Activated T-helper 1 cell treated with anti-CD3 and anti-CD28 coated beads, Interleukin-2, amount 50 U/mL, for 16 hours (primary cell): Measurements from ENCODE around the gene TNNI2.
A peak's percentile ranks its signal among the peaks of the same experiment; 100 is the strongest.
"Not testable (repeated sequence)": the region's sequence is repeated elsewhere in the genome, so short reads cannot be mapped to it uniquely, and the experiment has no call there.

ENCODE experiments used
- DNase-seq, 2 donors: peaks; one replicate each; pipeline ENCODE4 v3.0.0-alpha.2; 2020; ENCODE audit warnings: low read depth in 1 of 2, low spot score in 1 of 2

Gene TNNI2

DNA sequence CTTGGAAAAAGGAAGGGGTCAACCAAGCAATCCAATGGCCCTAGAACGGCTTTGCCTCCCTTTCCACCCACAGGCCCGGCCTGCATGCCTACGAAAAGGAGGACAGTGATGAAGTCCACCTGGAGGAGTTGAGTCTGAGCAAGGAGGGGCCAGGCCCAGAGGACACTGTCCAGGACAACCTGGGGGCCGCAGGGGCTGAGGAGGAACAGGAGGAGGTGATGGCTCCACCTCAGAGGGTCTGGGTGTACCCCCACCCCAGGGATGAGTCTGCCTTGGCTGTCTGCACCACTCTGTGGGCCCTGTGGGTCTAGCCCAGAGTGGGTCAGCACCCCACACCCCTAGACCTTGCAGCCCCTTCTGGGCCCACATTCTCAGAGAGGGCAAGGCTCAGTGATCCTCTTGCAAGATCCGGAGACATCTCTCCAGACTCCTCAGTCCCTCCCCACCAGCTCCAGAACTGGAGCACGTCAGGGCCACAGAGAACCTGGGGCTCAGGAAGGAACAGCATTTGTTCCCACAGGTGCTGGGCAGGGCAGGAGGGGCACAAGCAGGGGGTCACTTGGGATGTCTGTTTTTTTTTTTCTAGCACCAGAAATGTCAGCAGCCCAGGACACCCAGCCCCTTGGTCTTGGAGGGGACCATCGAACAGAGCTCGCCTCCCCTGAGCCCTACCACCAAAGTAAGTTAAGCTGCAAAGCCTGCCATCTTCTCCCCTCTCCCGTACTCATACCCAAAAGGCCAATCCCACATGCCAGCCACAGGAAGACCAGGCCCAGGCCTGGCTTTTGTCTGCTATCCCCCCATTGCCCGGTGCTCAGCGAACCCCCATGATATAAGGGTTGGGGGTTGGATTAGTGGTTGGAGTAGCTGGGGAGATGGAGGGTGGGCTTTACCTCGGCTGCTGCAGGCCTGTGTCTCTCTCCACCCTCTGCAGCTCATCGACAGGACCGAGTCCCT is 44.8 kb downstream of the TNNI2 start:
- DNase-seq: no peak

DNA sequence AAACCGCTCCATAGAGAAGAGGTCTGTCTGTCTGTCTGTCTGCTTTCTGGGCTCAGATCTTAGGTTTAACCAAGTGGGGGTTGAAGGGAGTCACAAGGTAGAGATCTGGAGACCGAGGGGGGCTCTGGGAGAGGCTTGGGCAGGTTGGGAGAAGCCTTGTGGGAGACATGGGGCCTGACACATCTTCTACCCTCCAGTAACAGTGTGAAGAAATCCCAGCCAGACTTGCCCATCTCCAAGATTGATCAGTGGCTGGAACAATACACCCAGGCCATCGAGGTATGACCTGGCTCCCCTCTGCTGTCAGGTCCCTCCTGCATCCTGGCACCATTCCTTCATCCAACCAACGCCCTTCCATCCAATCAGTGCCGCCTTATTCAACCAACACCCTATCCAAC is 45.5 kb downstream of the TNNI2 start:
- DNase-seq: no peak

DNA sequence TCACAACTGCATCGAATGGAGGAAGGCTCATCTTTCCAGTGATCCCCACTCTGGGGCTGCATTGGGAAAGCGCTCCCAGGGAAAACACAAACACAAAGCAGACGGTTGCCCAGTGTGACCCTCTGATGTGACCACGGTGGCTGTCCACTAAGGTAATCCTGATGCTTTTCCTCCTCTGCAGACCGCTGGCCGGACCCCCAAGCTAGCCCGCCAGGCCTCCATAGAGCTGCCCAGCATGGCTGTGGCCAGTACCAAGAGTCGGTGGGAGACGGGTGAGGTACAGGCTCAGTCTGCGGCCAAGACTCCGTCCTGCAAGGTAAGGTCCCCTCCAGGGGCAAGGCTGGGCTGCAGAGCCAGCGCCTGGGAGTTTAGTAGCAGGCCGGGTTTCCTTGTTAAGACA is 47.8 kb downstream of the TNNI2 start:
- DNase-seq: not testable (repeated sequence)

DNA sequence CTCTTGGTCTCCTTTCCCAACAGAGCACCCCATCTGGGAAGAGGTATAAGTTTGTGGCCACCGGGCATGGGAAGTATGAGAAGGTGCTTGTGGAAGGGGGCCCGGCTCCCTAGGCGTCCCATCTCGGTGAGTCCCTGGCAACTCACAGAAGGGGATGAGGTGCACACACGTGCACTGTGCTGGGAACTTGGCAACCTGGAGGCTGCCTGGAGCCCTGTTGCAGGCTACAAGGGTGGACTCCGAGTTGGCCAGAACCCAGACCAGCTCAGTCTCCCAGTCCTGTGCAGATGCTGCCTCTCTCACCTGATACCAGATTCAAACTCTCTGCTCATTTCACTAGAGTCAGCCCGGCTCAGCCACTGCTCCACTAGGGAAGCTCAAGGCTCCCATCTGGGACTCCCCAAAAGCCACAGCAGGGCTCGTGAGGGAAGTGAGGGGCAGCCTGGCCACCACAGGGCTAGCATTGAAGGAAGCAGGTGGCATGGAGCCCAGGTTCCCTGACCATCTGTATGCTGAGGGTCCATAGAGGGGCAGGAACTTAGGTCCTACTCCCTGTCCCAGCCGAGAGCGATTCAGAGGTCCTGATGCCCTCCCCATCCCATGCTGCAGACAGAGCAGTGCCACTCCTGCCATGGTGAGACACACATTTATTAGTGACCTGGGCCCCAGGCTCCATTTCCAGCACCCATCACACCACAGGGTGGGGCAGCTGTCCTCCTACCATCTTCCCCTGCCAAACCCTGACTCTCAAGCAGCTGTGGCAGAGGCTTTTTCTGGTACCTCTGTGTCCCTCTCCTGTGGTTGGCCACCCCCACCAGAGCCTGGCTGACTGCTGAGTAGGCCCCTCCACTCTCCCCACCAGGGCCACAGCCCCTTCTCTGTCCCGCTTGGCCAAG is 48.9 kb downstream of the TNNI2 start:
- no peak for DNase-seq

DNA sequence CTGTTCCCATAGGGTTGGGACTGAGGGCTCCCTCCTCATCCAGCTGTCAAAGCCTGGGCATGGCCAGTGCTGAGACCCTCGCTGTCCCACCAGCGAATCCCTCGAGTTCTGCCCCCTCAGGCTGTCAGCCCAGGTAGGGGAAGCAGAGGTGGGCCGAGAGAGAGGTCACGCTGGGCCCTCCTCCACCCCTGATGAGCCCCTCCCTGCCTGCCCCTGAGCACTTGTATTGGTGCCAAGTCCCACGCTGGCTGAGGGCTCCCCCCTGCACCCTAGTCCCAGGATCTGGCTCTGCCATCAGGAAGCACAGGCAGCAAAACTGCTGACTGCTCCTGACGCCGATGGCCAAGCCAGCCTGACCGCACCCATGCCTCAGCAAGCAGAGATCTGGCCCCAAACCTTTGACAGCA is 49.6 kb downstream of the TNNI2 start:
- DNase-seq: no peak

DNA sequence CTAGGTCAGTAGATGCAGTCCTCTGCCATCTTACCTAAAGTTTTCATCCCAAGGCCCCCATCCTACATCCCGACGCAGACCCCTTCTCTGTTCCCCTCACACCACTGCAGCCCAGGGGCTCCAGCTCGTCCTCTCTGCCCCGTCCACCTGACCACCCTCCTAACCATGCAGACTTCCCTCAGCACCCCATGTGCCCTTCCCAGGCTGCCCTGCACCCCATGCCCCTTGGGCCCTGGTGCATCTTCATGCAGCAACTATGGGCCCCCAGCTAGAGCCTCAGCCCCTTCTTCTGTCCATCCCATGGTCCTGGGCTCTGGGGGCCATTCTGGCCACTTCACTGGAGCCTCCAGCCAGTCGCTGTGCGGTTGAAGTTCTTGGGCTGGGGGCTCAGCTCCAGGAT is 50.0 kb downstream of the TNNI2 start:
- DNase-seq: no peak

DNA sequence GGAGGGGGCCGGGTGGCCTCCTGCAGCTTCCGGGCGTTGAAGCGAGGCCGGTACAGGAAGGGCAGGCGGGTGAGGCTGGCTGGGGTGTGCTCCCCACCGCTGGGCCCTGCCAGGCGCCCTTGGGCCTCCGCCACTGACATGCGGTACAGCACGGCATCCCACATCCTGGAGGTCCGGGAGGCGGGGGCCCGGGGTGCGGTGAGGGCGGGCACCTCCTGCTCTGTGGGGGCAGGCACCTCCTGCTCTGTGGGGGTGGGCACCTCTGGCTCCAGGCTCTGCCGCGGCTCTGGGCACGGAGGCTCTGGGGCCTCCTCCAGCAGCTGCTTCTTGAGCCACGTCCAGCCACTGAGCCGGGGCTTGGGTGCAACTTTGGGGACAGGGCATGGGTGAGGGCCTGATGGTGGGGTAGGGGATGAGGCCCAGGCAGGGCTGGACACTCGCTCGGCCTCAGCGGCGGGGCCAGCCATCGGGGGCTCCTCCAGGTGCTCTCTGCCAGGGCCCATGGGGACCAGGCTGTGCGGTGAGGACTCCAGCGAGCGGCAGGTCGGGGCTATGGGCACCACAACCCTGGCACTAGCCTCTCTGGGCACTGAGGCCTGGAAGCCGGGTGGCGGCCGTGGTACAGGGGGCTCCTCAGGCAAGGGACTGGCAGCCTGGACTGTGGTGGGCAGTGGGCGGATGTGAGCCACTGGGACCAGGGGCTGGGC is 50.6 kb downstream of the TNNI2 start:
- DNase-seq: peak; percentile 51 to 65

DNA sequence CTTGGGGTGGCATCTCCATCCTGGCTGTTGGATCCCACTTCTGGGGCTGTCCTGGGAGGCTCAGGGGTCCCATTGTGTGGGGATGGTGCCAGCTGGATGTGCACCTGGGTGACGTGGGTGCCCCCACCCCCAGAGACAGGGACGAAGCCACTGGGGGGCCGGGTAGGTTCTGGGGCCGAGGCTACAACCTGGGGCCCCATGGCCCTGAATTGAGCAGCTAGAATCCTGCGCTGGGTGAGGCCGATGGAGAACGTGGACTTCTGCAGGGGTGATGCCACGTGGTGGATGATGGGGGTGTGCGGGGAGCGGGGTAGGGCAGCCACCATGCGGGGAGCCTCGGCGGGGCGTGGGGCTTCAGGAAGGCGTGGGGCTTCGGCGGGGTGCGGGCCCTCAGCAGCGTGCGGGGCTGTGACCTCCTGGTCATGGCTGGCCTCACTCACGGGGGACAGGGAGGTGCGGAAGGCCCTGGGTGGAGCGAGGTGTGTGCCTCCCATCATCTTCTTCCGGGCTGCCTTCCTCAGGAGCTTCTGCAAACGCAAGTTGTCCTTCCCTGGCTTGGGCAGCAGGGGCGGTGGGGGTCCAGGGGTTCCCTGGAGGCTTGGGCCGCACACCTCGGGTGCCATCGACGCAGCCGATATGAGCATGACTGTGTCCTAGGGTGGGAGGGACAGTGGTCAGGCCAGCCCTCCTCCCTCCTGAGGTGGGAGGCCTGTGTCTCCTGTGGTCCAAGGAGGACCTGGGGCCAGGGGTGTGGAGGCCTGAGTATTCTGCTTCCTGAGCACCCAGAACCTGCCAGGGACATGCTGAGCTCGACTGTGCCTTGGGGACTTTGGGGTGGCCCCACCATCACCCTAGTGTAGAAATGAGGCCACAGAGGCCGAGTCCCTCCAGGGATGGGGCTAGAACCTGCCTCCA is 51.4 kb downstream of the TNNI2 start:
- DNase-seq: no peak
